HepG2 (cell line): ENCODE measurements around the gene DERL2. TPM values are rescaled to one million over a fixed set of nuclear protein-coding genes. Genes with fewer than 3 reads are reported as not detected.
A peak's percentile ranks its signal among the peaks of the same experiment; 100 is the strongest.

Experiments used
- AGO2 ChIP-seq: fragments of 200-400 bp; formaldehyde crosslinking; optimal IDR thresholded peaks from 2 replicates; pipeline ENCODE3; 2017; ENCODE audit warnings: mild to moderate bottlenecking, low read depth, low read length, moderate library complexity
- ATF4 ChIP-seq, 2 experiments: fragments of 450-650 bp in 1 of 2; sonication (generic) in 1 of 2; formaldehyde crosslinking; IDR thresholded peaks; 2 replicates each; pipeline versions ENCODE4 v1.5.0 to v1.8.0; 2020 to 2022; ENCODE audit warnings: mild to moderate bottlenecking in 1 of 2, missing genetic modification reagents in 1 of 2
- CENPX ChIP-seq: sonication (generic); formaldehyde crosslinking; IDR thresholded peaks from 2 replicates; pipeline ENCODE4 v1.9.0; 2021; ENCODE audit warnings: mild to moderate bottlenecking, missing genetic modification reagents, moderate library complexity
- EP300 ChIP-seq, 3 experiments: sonication (generic) in 1 of 3; formaldehyde crosslinking in 1 of 3; IDR thresholded peaks; 2 replicates each; pipeline versions ENCODE4 v1.5.1 to v1.6.1; 2011 to 2020; ENCODE audit warnings: low read depth in 2 of 3, low read length in 2 of 3, borderline replicate concordance in 1 of 3, improper control_type of control experiment in 1 of 3, mild to moderate bottlenecking in 1 of 3, missing genetic modification reagents in 1 of 3, moderate library complexity in 1 of 3
- GABPA ChIP-seq, 2 experiments: IDR thresholded peaks; 2 replicates each; pipeline ENCODE4 v1.6.1; 2011 to 2016; ENCODE audit warnings: low read depth in 2 of 2, low read length in 1 of 2, missing biosample characterization in 1 of 2, missing genetic modification characterization in 1 of 2
- GRHL1 ChIP-seq: sonication (generic); formaldehyde crosslinking; conservative IDR thresholded peaks from 2 replicates; pipeline ENCODE4 v1.8.0; 2022; ENCODE audit warnings: missing genetic modification reagents
- HNRNPL ChIP-seq: fragments of 200-400 bp; formaldehyde crosslinking; IDR thresholded peaks from 2 replicates; pipeline ENCODE4 v1.6.1; 2017; ENCODE audit warnings: mild to moderate bottlenecking, low read depth, low read length
- HOXD1 ChIP-seq: sonication (generic); formaldehyde crosslinking; IDR thresholded peaks from 2 replicates; pipeline ENCODE4 v1.5.0; 2020; ENCODE audit warnings: missing genetic modification reagents
- JDP2 ChIP-seq: sonication (generic); formaldehyde crosslinking; IDR thresholded peaks from 2 replicates; pipeline ENCODE4 v1.8.1; 2022; ENCODE audit warnings: missing genetic modification reagents, borderline replicate concordance
- KMT2B ChIP-seq: IDR thresholded peaks from 2 replicates; pipeline ENCODE4 v1.6.1; 2016; ENCODE audit warnings: missing genetic modification reagents, missing compliant biosample characterization
- MAFG ChIP-seq: sonication (generic); formaldehyde crosslinking; IDR thresholded peaks from 2 replicates; pipeline ENCODE4 v1.5.1; 2020; ENCODE audit warnings: mild to moderate bottlenecking, missing genetic modification reagents
- MEF2D ChIP-seq: sonication (generic); formaldehyde crosslinking; IDR thresholded peaks from 2 replicates; pipeline ENCODE4 v1.5.1; 2020; ENCODE audit warnings: mild to moderate bottlenecking, missing genetic modification reagents
- MTA3 ChIP-seq: sonication (generic); formaldehyde crosslinking; IDR thresholded peaks from 2 replicates; pipeline ENCODE4 v1.4.0; 2020; ENCODE audit warnings: missing genetic modification reagents
- NFE2L1 ChIP-seq: sonication (generic); formaldehyde crosslinking; IDR thresholded peaks from 2 replicates; pipeline ENCODE4 v1.4.0; 2020; ENCODE audit warnings: missing genetic modification reagents, mild to moderate bottlenecking, borderline replicate concordance
- SIN3A ChIP-seq: IDR thresholded peaks from 2 replicates; pipeline ENCODE4 v1.6.1; 2011; ENCODE audit warnings: low read depth, mild to moderate bottlenecking, control low read depth, low read length, borderline replicate concordance
- SMARCE1 ChIP-seq: fragments of 450-650 bp; IDR thresholded peaks from 2 replicates; pipeline ENCODE4 v1.6.1; 2017; ENCODE audit warnings: borderline replicate concordance
- SOX13 ChIP-seq, 3 experiments: fragments of 450-650 bp in 1 of 3; sonication (generic) in 1 of 3; formaldehyde crosslinking in 1 of 3; IDR thresholded peaks in 2 of 3; conservative IDR thresholded peaks in 1 of 3; 2 replicates each; pipeline versions ENCODE4 v1.5.0 to v1.6.1; 2016 to 2020; ENCODE audit warnings: antibody characterized with exemption in 1 of 3, mild to moderate bottlenecking in 1 of 3, missing compliant biosample characterization in 1 of 3, missing genetic modification reagents in 1 of 3, moderate library complexity in 1 of 3
- SP5 ChIP-seq: IDR thresholded peaks from 2 replicates; pipeline ENCODE4 v1.6.1; 2016; ENCODE audit warnings: low read depth, borderline replicate concordance
- YY1 ChIP-seq: IDR thresholded peaks from 2 replicates; pipeline ENCODE4 v1.6.1; 2011; ENCODE audit warnings: low read length, low read depth, moderate library complexity, mild to moderate bottlenecking; ENCODE audit not compliant: insufficient read depth, insufficient replicate concordance
- ZFP36L2 ChIP-seq: sonication (generic); formaldehyde crosslinking; IDR thresholded peaks from 2 replicates; pipeline ENCODE4 v1.4.0; 2020; ENCODE audit warnings: missing genetic modification reagents
- ZNF20 ChIP-seq: sonication (generic); formaldehyde crosslinking; IDR thresholded peaks from 2 replicates; pipeline ENCODE4 v1.4.0; 2020; ENCODE audit warnings: mild to moderate bottlenecking, moderate library complexity, missing genetic modification reagents
- ZNF230 ChIP-seq: sonication (generic); formaldehyde crosslinking; IDR thresholded peaks from 2 replicates; pipeline ENCODE4 v1.4.0; 2020; ENCODE audit warnings: mild to moderate bottlenecking, missing genetic modification reagents
- ZNF317 ChIP-seq: sonication (generic); formaldehyde crosslinking; IDR thresholded peaks from 2 replicates; pipeline ENCODE4 v1.5.0; 2020; ENCODE audit warnings: mild to moderate bottlenecking, missing genetic modification reagents
- ZNF484 ChIP-seq: sonication (generic); formaldehyde crosslinking; IDR thresholded peaks from 2 replicates; pipeline ENCODE4 v1.5.1; 2020; ENCODE audit warnings: mild to moderate bottlenecking, low read depth, missing genetic modification reagents, borderline replicate concordance
- ZNF543 ChIP-seq: sonication (generic); formaldehyde crosslinking; IDR thresholded peaks from 2 replicates; pipeline ENCODE4 v1.4.0; 2020; ENCODE audit warnings: mild to moderate bottlenecking, missing genetic modification reagents
- ZNF562 ChIP-seq: sonication (generic); formaldehyde crosslinking; IDR thresholded peaks from 2 replicates; pipeline ENCODE4 v1.8.0; 2022; ENCODE audit warnings: missing genetic modification reagents, borderline replicate concordance
- ZNF747 ChIP-seq: sonication (generic); formaldehyde crosslinking; IDR thresholded peaks from 2 replicates; pipeline ENCODE4 v1.8.1; 2023; ENCODE audit warnings: missing genetic modification reagents, mild to moderate bottlenecking, borderline replicate concordance
- ZNF766 ChIP-seq: sonication (generic); formaldehyde crosslinking; IDR thresholded peaks from 2 replicates; pipeline ENCODE4 v1.5.0; 2020; ENCODE audit warnings: missing genetic modification reagents, borderline replicate concordance
- polyA plus RNA-seq, 8 experiments: library from polyadenylated mRNA; depleted of rRNA in 3 of 8; stranded (reverse) in 7 of 8; unstranded in 1 of 8; fragments of >200 nt; fragmentation: Illumina TruSeq in 4 of 8; extraction: Trizol in 4 of 8; gene quantifications; 2 replicates each; pipeline versions ENCODE4 v1.2.1 to v1.2.3, GENCODE V29; 2011 to 2016; ENCODE audit warnings: low read depth in 4 of 8, missing spikeins in 1 of 8, mixed read lengths in 1 of 8; ENCODE audit not compliant: insufficient read depth in 1 of 8
- total RNA-seq, 5 experiments: library from RNA; depleted of rRNA; stranded (reverse); fragments of >200 nt; fragmentation: Illumina TruSeq; extraction: Trizol; gene quantifications; 2 replicates each; pipeline ENCODE4 v1.2.3, GENCODE V29; 2016; ENCODE audit warnings: low read depth in 1 of 5

The DERL2 gene
- total and polyA plus RNA-seq, 2 of the 13 experiments (the other 11 are each of a cell fraction or from before 2014, with no cell fraction given), result 59.3 to 65.2 TPM

- TF ChIP-seq CENPX (CRISPR knock-in tag) (no peak), MEF2D (CRISPR knock-in tag) (no peak), JDP2 (no peak), ZNF562 (no peak), HNRNPL (no peak), GRHL1 (CRISPR knock-in tag) (no peak), SP5 (CRISPR knock-in tag) (peak; percentile 71), ZNF317 (no peak), MAFG (no peak), ZNF747 (CRISPR knock-in tag) (no peak), NFE2L1 (CRISPR knock-in tag) (no peak), ZNF484 (CRISPR knock-in tag) (no peak), ATF4 (CRISPR knock-in tag; IDR thresholded peaks at IDR 0.05) (no peak), ZNF766 (CRISPR knock-in tag) (no peak), MTA3 (no peak), ZNF543 (CRISPR knock-in tag) (no peak), ZNF20 (no peak), GABPA (IDR thresholded peaks at IDR 0.05; ENCODE audit: low read depth, low read length) (no peak), GABPA (CRISPR knock-in tag; IDR thresholded peaks at IDR 0.05; ENCODE audit: low read depth) (no peak; the same call in 1 of the 2 replicates), SIN3A (no peak), ZFP36L2 (no peak), SMARCE1 (no peak), EP300 (IDR thresholded peaks at IDR 0.05; ENCODE audit: low read depth in 2 of 2, low read length in 2 of 2) (peak; percentile 15 to 61; a peak in 2 of 4 replicates), EP300 (CRISPR knock-in tag; IDR thresholded peaks at IDR 0.05; ENCODE audit: borderline replicate concordance) (0 out of 2 replicates have a peak, but pooled peaks have one; percentile 29), YY1 (no peak), KMT2B (CRISPR knock-in tag) (no peak), SOX13 (IDR thresholded peaks at IDR 0.05) (no peak), SOX13 (CRISPR knock-in tag; conservative IDR thresholded peaks at IDR 0.05 in 1 of 2, IDR thresholded peaks at IDR 0.05 in 1 of 2) (no peak), ZNF230 (CRISPR knock-in tag) (no peak), AGO2 (no peak), HOXD1 (CRISPR knock-in tag) (no peak)
Observed at GRCh38 chr17:5516060-5516792, 30.2 kb upstream of the DERL2 start (continued).
